Renal cortex interstitium (tissue), 11 donors: ENCODE measurements around the gene TESK2. TPM values are rescaled to one million over a fixed set of nuclear protein-coding genes. Genes with fewer than 3 reads are reported as not detected.

Source experiments
- DNase-seq, 11 donors: peaks; one replicate each; pipeline ENCODE4 v3.0.0-alpha.2; 2013; ENCODE audit warnings: low read depth in 9 of 11, low spot score in 4 of 11; ENCODE audit errors: extremely low read depth in 1 of 11
- polyA plus RNA-seq, 3 donors: library from polyadenylated mRNA; unstranded; fragments of 120-200 nt; gene quantifications; one replicate each; pipeline ENCODE4 v1.2.1, GENCODE V29; 2013; ENCODE audit not compliant: insufficient read length in 3 of 3

TESK2 gene
- polyA plus RNA-seq, 3 donors: 6.4 to 8.1 (median 7.3) TPM

DNA sequence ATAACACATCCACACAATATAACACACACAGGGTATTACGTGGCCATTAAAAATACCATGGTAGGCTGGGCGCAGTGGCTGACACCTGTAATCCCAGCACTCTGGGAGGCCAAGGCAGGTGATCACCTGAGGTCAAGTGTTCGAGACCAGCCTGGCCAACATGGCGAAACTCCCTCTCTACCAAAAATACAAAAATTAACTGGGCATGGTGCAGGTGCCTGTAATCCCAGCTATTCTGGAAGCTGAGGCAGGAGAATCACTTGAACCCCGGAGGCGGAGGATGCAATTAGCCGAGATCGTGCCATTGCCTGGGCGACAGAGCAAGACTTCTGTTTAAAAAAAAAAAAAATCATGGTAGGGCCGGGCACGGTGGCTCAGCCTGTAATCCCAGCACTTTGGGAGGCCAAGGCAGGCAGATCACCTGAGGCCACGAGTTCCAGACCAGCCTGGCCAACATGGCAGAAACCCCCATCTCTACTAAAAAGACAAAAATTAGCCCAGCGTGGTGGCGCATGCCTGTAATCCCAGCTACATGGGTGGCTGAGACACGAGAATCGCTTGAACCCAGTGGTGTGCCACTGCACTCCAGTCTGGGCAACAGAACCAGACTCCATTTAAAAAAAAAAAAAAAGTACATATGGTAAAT is 188.3 kb downstream of the TESK2 start:
- DNase-seq: no peak

DNA sequence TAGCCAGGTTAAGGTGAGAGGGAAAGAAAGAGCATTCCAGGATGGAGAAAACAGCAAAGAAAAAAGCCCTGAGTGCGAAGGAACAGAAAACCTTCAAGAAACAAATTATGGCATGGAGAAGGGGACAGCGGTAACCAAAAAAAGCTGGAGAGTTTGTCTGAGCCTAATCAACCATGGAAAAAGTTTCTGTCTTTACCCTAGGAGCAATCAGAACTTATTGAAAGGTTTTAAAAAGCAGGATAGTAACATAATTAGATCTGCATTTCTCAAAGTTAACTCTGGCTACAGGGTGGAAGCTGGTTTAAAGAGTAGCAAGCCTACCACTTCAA is 190.3 kb downstream of the TESK2 start:
- no peak for DNase-seq

DNA sequence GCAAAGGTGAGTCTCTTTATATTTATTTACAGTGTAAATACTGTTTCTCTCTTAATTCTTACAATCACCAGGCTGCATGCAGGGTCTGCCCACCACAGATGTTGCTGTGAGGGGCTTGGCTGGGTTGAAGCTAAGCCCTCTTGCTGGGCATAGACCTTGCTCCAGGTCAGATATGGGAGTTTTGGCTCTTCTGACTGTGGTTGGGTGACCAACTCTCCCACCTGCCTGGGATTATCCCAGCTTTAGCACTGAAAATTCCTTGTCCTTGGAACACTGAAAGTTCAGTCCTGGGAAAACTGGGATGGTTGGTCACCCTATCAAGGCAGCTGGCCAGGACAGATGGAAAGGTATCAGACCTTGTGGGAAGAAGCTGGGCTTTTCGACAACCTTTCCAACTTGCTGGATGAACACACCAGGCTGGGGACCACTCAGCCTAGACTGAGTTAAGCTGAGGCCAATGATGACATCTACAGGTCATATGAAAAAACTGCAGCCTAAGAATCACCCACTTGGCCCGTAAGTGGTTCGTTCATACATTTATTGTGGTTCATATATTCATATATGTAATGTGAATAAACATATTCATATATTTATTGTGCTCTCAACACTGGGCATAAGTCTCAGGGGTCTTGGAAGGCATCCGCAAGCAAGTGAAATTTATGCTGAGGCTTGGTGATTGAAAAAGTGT is 190.8 kb downstream of the TESK2 start:
- peak in 10 of 11 donors; percentile 49 to 77 (median 62) for DNase-seq

DNA sequence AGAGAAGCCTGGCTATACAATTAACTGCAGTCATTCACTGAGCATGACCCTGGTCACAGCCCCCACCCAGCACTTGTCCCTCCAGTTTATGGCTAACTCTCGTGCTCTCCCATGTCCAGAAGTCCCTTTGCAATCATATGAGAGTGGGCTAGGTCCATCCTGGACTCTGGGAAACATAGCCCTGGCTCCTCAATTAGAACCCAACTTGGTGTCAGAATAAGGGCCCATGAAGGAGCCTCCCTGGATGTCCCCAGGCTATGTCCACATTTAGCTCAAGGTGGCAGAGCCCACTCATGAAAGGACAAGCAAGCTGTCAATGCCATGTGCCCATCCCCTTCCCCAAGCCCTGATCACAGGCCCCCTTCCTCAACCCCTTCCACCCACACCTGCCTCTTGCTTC is 191.7 kb downstream of the TESK2 start:
- DNase-seq: no peak

DNA sequence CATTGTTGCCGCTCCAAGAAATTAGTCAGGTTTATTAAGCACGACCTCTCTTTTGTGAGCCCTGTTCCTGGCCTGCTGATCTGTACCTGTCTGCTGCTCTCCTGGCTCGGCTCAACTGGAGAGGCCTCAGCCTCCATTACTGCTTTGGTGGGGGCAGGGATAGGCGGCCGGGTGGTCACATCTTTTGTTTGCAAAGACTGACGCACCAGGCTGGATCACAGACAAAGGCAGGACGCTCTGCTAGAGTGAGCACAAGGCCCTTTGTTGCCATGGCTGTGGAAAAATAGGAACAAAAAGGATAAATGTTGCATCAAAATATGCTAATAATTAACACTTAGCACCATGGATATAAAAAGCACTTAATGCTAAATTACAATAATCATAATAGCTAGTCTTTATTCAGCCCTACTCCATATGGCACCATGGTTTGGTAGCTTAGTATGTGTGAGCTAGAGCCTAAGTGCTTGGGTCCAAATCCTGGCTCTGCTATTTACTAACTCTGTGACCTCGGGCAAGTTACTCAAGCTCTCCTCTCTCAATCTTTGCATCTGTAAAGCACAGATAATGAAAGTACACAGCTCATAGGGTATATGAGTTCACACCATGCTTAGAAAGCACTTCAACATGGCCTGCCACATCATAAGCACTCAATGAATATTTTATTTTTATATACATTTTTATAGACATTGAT is 193.2 kb downstream of the TESK2 start:
- no peak for DNase-seq

Other genes with a start within 250 kb of the TESK2 start
- 1 to 10 TPM; 3.0 to 4.8 (median 3.7) TPM for gene HPDL, start 164.3 kb downstream of the TESK2 start, polyA plus RNA-seq
- 10 to 100 TPM; 11.8 to 14.5 (median 14.4) TPM for gene TOE1, start 151.0 kb downstream of the TESK2 start, polyA plus RNA-seq
- gene MUTYH, start 150.7 kb downstream of the TESK2 start, polyA plus RNA-seq: 10 to 100 TPM; 24.2 to 35.6 (median 28.5) TPM
- 1 to 10 TPM; 1.7 to 2.5 (median 2.0) TPM for gene CCDC163, start 8.9 kb upstream of the TESK2 start, polyA plus RNA-seq
- gene MMACHC, start 9.1 kb upstream of the TESK2 start, polyA plus RNA-seq: 10 to 100 TPM; 10.6 to 16.4 (median 11.9) TPM
- gene PRDX1, start 30.7 kb upstream of the TESK2 start, polyA plus RNA-seq: 100 to 1,000 TPM; 301 to 376 (median 324) TPM
- 100 to 1,000 TPM; 289 to 345 (median 313) TPM for gene AKR1A1, start 59.7 kb upstream of the TESK2 start, polyA plus RNA-seq
- 100 to 1,000 TPM; 338 to 386 (median 369) TPM for gene NASP, start 92.9 kb upstream of the TESK2 start, polyA plus RNA-seq
- gene CCDC17, start 132.9 kb upstream of the TESK2 start, polyA plus RNA-seq: 1 to 10 TPM; 1.6 to 2.6 (median 1.8) TPM
- gene GPBP1L1, start 195.4 kb upstream of the TESK2 start, polyA plus RNA-seq: 100 to 1,000 TPM; 101 to 123 (median 119) TPM
- gene TMEM69, start 197.0 kb upstream of the TESK2 start, polyA plus RNA-seq: 10 to 100 TPM; 48.5 to 65.2 (median 49.1) TPM